Stimulated activated CD8-positive, alpha-beta memory T cell treated with anti-CD3 and anti-CD28 coated beads, Interleukin-2, amount 100 ng/mL, for 1 hour (primary cell): ENCODE results near the gene FAM76B.
A peak's percentile ranks its signal among the peaks of the same experiment; 100 is the strongest.

ENCODE experiments used
- DNase-seq, 2 donors: peaks; one replicate each; pipeline ENCODE4 v3.0.0-alpha.2; 2020; ENCODE audit warnings: low read depth in 2 of 2

The FAM76B gene

DNA sequence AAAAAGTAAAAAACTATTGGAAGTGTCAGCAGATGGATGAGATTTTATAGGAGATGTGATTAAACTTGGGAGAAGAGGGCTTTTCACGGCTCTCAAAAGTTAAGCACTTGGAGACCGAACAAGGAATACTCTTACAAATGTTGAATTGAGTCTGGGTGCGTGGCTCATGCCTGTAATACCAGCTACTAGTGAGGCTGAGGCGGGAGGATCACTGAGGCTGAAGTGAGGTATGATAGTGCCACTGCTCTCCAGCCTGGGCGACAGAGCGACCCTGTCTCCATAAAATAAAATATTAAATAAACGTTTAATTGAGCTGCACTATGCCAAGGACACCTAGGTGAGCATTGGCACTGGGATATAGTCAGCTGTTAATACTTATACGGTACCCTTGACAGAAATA lies 2.6 kb upstream of the FAM76B start:
- DNase-seq: no peak

DNA sequence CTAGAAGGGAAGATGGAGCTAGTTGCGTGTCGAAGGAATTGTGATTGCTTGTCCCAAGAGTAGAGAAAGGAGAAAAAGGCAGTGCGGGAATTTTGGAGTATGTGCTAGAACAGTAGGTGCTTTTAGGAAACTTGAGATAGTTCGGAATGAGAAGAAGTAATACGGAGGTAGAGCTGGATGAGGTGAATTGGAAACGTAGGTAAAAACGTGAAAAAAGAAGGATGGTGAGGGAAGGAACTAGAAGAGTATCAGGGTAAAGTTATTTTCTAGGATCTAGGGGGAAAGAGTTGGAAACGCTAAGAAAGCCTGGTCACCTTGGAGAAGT lies 2.1 kb upstream of the FAM76B start:
- DNase-seq: no peak

DNA sequence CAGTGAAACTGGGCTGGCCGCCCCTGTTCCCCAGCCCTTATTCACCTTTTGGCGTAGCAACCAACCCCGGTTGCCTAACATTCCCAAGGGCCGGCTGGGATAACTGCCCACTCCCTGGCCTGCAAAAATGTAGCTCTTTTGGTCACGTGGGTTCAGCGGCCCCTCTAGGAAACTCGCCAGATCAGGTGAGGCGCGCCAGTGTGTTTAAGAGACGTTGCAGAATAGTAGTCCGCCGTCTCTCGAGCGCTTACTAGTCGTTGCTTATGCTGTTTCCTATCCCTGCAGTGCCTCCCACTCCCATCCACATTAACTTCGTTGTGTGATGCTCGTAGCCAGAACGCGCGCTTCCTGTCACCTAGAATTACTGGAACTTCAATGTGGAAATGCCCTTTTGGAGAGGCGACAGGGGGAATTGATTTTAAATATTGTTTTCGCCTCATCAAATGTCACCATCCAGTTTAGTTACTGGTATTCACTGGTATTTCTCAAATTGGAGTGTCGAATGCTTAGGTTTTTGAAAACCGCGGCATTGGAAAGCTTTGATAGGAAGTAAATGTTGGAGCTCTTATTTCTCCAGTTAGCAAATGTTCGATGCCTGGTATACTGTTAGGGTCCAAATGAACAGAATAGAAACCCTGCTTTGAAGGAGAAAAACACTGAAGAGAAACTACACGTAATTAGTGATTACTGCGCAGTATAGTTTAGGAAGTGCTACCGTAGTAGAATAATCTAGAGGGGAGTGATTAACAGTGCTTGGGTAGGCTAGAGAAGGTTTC lies 1.5 kb upstream of the FAM76B start:
- DNase-seq: peak; percentile 6 to 14

DNA sequence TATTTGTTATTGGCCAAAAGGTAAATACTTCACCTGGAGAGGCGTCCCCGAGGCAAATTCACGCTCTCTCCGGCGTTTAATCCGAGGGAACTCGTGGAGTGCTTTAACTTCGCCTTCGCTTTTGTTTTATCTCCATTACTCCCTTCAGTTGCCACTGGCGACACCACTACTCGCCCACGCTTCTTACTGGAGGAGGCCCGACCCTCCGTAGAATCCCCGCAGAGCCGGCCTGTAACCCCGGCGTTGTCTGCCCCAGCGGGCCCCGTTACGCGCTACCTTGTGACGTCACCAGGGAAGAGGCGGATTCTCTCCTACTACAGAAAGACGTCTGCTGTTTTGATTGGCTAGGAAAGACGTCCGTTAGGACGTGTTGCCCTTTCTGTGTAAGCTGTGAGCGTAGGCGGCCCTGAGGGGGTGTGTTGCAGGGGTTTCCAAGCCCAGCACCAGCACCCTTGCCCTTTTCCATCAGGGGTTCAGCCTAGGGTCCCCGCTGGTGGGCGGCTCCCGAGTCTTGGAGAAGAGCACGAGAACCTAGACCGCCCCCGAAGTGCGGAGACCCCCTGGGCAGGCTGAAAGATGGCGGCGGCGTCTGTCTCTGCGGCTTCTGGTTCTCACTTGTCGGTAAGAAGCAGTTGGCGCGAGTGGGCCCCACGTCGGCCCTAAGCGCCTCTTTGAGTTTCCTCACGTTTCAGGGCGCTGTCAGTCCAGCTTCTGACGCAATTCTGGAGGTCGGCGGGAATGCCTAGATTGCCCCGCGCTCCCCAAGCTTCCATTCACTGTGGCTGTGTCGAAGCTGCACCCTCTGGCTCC lies 746 bp upstream of the FAM76B start, which contains the start of gene CEP57:
CEP57 (plus strand) TSS at position 376 of the 810 bp plus-strand sequence; CDS start at position 577, 201 bp downstream.
- DNase-seq: peak; percentile 84 to 88

DNA sequence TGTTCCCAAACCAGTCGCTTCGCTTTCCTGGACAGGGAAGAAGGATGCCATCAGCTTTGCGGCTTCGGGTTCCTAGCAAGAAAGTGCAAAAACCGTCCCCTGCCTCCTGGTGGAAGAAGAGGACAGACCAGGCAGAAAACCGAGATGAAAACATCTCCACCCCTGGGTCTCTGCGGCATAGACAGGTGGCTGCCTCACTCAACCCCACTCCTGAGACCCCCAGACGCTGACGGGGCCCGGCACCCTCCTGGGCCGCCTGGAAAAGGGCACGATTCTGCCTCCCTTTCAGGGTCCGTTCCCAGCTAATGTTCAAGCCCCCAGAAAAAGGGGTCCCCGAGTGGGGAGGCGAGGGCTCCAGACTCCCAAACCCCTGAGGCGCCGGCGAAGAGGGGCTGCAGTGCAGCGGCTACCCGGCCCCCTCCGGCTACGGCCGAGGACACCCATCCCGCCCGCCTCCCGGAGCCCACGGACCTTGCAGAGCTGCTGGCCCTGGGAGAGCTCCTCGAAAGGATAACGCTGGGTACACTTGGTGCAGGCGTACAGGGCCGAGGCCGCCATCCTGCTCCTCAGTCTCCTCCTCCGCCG lies 569 bp downstream of the FAM76B start:
- DNase-seq: peak; percentile 0

DNA sequence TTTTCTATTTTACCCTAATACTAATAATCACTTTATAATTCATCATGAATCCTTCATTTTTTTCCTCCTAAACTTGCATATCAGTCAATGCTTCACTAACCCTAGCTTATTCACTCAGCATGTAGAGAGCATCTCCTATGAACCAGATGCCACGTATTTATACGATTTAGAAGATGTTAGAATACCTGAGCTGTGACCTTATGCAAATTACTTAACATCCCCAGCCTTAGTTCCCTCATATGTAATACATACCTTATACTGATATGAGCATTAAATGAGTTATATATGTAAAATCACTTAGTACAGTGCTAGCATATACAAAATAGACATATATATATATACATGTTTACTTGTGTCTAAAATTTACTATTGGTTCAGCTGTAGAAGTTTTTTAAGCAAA lies 9.0 kb downstream of the FAM76B start:
- no peak for DNase-seq

DNA sequence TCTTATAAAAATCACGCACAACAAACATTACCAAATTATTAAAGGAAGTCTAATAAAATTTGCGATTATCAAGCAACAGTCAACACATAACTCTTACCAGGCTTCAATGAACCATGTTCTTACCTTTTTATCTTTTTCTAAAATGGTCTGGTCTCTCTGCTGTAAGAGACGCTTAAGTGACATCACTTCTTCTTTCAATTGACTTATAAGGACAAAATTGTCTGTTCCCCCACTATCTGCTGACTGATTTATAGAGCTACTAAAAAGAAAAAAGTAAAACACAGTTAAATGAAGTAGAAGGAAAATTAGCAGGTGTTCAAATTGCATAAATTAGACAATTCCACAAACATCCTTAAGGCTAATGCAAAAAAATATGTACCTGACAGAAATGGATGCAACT lies 10.9 kb downstream of the FAM76B start:
- no peak for DNase-seq

DNA sequence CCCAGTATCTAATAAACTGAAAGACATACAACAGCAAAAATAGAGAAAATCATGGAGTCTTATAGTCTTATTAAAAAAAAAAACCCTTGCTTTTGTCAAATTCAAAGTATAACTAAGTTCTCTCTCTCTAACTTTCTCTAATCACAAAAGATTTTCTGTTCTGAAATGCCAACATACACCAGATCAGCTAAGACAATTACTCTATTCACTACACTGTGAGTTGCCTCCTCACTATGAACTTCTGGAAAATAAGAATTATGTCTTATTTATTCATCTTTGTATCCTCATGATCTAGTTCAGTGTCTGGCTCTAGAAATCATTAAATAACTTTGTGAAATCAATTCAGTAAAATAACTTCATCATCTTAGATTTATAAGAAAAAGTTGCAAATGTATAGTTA lies 12.7 kb downstream of the FAM76B start:
- no peak for DNase-seq

DNA sequence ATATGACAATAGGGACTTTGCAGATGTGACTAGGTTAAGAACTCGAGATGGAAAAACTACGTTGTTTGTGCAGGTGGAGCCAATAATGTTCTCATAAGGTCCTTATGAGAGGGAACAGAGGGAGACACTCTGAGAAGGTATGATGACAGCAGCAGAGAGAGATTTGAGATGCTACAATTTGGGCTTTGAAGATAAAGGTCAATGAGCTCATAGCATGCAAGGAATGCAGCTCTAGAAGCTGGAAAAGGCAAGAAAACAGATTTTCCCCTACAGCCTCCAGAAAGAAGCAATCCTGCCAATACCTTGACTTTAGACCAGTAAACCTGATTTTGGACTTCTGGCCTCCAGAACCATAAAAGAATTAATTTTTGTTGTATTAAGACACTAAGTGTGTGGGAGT lies 21.1 kb downstream of the FAM76B start:
- no peak for DNase-seq

DNA sequence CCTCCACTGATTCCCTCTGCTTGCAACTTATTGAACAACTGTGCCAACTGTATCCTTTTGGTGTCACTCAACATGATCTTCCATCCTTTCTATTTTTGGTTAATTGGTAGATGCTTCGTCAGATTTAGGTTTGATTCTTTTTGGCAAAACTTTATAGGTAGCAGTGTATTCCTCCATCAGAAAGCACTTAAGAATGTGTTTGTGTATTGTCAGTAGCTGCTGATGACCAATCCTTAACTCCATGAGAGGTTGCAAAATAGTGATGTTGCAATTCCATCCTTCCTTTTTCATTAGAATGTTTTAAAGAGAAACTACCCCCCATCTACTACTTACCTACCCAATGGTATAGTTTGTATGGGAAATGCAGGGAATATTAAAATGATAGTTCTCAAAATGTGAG lies 22.1 kb downstream of the FAM76B start:
- no peak for DNase-seq

DNA sequence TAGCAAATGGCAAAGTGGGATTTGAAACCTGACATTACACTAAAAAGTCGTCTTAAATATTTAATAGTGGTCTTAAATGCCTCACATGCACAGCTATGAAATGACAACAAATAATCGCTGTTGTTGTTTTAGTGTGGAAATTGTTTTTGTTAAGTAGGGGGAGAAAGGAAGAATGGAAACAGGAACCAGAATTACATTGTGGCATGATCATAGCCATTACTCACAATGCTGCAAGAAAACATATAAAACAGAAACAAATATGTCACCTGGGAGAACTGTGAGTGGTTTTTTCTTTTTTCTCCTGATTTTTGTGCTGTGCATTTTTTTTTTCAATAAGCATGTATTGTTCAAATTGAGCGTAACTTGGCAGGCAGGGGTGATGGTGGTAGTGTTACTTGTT lies 22.9 kb downstream of the FAM76B start:
- DNase-seq: no peak

DNA sequence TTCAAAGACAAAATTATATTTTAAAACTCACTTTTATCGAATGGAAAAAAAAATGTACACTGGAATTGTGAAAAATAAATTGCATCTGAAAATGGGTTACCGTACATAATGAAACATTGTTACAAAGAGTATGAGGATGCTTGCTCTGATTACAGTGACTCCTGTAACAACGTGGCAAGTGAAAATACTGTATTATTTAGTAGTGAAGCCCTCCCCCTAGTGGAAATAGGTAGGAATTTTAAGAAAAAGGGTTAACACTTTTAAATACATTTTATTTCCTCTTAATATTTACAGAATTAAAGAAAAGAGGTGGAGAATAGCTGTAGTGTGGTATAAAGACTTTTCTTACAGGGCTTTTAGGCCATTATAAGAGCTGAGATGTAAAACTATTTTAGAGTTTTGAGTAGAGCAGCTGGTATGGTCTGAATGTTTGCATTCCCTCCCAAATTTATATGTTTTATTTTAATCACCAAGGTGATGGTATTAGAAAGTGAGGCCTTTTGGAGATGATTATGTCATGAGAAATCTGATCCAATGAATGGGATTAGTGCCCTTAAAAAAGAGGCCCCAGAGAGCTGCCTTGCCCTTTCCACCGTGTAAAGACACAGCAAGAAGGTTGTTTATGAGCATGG lies 25.2 kb downstream of the FAM76B start:
- DNase-seq: no peak

DNA sequence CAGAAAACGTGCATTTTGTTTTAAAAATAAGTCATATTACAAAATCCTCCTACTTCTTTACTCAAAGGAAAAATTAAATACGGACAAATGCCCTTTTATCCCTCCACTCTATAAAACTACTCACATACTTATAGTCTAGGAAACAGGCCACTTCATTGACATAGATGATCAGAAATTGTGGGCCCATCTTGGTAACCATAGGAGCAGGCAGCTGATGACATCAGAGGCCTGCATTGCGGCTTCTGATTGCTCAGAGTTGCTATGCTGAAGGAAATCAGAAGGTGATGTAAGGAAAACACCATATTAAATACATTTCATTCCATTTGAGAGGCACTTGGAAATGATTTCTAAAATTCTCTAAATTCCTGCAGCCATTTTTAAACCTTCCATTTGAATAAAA lies 27.0 kb downstream of the FAM76B start:
- DNase-seq: no peak

DNA sequence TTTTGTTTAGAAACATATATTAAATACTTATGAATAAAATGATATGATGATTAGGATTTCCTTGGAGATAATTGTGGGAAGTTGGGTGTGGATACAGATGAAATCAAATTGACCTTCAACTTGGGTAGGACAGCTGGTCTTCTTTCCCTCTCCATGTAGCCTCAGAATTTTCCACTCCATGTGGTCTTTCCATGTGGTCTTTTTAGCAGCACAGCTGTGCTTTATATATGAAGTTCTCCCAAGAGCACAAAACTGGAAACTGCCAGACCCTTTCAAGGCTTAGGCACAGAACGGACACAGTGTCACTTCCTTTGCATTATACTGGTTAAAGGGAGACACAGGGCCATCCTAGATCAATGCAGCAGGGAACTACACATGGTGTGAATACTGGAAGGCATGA lies 28.6 kb downstream of the FAM76B start:
- DNase-seq: no peak

DNA sequence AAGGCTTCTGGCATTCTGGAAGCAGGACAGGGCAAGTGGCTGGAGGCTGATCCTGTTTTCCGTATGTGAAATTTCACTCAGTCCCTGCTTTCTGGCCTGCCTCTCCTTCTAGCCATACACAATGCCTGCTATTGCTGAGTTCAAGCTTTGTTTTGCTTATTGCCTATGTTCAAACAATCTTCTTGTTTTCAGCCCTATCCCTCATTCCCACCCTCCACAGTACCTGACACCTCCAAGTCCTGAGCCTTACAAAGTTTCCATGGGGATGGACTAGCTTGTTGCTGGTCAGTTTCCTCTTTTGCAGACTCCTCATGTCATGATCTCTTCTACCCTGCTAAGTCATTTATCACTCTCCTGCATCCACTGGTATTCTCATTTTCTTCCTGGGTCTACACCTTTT lies 38.1 kb downstream of the FAM76B start:
- no peak for DNase-seq

DNA sequence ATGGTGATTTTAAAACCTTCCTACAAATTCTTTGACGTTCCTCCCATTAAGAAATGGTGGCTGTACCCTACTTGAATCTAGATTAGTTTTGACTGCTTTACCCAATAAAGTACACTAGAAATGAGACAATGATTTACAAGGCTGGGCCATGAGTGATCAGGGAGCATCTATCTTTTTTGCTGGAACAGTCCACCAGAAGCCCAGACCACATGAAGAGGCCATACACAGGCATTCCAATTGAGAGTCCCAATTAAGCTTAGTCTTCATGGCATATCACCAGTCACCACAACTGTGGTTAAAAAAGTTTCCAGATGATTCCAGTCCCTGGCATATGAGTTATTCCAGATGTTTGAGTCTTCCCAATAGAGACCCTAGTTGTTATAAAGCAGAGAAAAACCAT lies 39.5 kb downstream of the FAM76B start:
- DNase-seq: no peak

DNA sequence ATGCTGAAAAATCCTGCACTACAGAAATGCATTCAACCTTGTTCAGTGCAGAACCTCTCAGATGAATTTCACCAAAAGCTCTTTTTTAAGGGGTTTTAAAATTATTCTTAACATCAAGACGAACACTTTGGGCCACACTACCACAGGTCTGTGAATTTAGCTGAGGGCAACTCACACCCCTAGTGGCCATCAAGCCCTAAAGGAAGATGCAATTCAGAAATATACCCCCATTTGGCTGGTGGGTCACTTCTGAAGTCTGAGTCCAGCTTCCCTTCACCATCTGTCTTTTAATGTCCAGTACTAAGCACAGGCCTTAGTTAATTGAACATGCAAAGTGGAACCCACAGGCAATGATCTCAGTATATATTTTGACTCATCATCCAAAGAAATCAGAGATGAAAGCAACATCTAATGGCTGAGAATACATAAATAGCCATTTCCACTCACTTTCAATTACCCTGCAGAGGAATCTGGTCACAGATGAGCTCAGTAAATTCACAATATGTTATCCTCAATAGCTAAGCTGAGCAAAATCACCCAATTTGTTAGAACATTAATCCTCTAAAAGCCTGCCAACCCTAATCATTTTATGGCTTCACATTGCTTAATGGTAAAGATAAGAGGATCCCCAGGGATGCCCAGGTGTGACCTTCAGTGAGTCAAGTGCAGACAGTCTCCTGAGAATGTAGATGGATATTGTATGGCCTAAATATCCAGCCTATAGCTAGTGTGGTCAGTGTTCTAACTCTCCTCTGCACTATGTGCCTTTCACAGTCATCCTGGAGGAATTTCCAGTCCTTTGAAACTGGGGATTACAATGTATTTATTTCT lies 50.3 kb downstream of the FAM76B start:
- DNase-seq: no peak

DNA sequence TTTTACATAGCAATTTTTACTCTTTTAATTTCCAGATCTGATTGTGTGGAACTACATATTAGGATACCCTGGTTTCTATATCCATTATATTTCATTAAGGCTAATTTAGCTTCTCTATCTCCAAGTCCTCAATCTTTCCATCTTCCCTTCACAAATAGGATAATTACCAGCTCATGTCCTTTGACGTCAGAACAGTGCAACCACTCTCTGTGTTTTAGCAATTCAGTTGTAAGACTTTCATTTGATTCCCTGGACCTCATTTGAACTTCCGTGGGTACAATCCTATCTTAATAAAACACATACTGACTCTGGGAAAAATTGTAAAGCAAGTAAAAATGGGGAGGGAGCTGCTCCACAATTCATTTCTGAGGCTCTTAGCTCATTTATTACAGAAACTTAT lies 52.8 kb downstream of the FAM76B start:
- no peak for DNase-seq

DNA sequence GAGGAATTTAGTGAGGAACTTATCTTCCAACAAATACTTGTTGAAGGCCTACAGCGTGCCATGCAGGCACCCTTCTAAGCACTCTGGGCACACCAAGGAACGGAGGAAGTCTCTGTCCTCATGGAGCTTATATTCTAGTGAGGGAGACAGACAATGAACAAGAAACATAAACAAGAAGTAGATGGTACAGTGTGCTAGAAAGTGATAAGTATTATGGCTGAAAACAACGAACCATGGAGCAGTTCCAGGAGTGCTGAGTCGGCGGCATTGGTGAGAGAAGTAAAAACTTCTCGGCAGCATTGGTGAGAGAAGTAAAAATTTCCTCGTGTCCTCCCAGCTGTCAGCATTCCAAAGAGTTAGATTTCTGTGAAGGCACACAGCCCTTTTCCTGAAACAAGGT lies 53.2 kb downstream of the FAM76B start:
- DNase-seq: no peak

DNA sequence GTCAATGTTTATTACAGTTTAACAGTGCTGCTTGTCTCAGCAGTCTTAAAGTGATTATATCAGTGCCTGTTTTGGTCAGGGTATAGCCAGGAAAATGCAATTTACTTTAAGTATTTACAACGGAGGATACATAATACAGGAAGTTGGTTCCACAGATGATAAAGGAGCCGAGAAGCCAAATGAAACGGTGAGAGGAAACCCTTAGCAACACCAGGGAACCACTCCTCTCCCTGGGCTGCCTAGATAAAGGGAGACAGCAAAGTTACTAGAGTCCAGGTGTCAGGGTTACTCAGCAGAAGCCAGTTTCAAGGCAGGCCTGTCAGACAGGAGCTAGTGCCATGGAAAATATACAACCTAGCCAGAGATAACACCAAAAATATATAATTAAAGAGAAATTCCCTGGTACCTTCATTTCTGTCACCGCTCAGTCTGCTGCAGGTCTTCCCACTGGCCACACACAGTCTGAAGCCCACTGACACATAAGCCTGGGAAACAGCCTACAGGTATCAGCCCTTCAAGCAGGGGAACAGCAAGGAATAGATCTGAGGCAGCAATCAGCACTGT lies 55.5 kb downstream of the FAM76B start:
- no peak for DNase-seq

DNA sequence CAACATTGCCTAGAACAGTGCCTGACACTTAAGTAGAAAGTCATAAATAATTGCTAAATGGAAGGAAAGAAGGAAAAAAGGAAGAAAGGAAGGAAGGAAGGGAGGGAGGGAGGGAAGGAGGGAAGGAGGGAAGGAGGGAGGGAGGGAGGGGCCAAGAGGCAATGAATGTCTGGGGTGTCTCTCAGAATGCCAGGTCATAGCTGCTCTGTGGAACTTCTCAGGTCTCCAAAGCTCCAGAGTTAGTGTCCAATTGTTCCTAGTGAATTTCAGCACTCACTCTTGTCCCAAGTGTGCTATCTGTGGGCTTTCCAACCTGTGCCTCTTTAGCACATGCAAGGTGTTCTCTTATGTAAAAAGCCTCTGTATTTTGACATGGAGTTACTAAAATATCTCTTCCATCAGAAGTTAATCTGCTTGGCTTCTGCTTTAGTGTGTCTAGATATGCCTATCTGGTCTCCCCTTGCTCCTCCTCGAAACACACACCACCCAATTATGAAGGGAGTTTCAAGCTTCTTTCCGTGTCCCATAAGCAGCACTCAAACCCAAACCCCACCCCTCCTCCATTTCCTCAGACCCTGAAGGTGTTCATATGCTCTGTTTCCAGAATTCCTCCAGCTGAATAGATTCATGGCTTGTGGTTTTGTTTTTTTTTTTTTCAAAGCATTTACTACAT lies 56.5 kb downstream of the FAM76B start:
- DNase-seq: no peak
